Measurements from ENCODE around the gene CMTM2.
"Not testable (repeated sequence)": the region's sequence is repeated elsewhere in the genome, so short reads cannot be mapped to it uniquely, and the experiment has no call there.

CMTM2 gene

DNA sequence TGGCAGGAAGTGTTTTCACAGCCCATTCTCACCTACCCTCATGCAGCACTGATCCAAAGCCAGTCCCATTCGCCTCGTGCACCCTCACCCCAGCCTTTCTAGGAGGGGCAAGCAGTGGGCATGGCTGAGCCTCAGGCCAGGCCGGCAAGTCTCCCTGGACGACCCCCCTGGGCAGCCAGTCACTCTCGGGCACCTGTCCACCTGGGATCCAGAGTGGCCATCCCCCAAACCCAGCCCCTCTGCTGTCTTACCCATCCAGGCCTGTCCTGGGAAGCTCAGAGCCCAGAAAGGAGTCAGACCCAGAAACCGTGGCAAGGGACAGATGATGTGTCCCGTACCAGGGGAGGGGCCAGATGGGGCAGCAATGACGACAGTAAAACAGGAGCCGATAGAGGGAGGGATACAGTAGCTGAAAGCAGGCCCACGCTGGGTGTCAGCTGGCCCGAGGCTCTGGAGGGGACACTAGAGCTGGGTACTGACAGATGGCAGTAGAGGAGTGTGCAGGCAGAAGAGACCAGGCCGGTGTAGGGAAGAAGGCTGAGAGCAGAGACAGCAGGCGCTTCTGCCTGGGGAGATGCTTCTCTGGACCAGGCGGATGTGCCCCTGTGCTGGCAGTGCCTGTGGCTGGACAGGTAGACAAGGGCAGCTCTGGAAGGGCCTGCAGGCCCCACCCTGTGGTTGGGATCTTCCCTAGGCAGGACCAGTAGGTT lies 31.0 kb downstream of the CMTM2 start:
- DNase-seq = no peak

DNA sequence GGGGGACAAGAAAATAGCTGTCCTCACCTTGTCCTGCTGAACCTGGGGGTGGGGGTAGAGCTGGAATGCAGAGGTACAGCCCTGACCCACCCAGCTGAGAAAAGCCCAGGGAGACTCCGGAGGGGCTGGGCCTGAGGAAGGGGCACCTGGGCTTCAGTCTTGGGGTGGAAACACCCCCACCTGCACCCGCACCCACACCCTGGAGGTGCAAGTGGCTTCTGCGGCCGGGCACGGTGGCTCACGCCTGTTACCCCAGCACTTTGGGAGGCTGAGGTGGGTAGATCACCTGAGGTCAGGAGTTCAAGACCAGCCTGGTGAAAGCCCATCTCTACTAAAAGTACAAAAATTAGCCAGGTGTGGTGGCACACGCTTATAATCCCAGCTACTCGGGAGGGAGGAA lies 32.6 kb downstream of the CMTM2 start:
- not testable (repeated sequence) for DNase-seq

DNA sequence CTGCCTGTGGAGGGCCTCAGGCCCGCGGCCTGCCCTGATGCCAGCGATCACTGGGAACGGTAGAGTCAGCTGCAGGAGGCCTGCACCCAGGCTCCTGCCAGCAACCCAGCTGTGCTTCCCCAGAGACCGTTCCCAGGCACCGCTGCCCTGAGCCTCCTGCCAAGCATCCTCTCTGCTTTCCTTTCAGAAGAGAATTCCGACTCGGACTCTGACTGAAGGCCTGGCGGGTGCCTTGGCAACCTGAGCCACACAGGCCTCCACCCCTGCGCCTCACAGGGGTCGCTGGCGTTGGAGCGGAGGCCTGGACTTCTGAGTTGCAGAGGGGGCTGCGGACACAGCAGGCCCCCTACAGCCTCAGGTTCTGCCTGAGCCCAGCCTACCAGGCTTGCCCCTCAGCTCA lies 33.2 kb downstream of the CMTM2 start:
- DNase-seq = no peak

DNA sequence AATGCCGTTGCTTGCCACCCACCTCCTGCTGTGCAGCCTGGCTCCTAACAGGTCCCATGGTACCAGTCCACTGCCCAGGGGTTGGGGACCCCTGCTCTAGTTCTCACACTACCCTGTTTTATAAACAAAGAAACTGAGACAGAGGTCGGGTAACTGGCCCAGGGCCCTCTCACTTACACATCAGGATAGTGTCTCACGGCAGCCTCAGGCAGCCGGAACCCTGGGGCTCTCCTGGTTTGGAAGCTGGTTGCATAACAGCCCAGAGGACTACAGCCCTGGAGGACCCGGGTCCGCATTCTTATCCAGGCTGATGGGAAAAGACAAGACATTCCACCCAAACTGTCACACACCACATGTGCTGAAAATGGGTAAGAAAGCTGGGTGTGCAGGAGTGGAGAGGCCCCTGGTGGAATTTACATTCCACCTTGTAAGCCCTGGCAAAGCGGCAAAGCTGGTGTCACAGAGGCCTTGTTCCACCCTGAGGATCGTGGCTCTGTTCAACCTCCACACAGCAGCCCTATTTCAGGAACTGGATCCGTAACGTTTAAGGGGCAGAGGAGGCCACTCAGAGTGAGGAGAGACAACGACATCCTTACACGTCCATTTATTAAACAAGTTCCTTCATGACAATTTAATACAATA lies 35.0 kb downstream of the CMTM2 start:
- no peak for DNase-seq

DNA sequence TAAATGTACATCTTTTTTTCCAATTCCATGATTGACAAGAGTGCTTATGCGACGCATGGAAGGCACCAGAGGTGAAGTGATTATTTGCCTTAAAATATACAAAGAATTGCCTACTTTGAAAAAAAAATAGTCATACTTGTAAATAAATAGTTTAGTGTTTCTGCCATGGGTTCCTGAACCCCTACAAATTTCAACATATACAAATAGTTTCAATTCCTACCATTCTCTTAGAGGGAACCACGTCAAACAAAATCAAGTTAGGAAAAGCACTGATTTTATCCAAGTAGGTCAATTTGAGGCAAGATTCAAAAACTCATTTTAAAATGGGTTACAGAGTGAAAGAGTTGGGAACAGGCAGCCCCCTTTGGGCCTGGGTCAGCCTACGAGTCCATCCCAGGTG lies 36.9 kb downstream of the CMTM2 start:
- DNase-seq = no peak

DNA sequence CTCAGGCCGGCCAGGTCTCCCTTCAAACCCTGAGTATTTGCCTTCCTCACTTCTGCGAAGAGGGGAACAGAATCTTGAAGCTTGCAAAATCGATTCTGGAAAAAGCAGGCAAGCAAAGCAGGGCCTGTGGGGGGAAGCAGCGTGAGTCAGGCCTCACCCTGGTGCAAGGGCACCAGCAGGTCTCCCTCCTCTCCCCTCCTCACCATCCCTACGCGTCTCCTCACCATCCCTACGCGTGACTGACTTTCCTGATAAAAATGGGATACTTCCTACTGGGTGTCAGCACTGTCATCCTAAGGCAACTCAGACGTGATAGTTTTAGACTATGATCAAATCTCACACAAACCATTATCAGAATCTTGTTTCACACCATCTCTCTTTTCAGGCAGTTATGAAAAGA lies 37.3 kb downstream of the CMTM2 start:
- no peak for DNase-seq

DNA sequence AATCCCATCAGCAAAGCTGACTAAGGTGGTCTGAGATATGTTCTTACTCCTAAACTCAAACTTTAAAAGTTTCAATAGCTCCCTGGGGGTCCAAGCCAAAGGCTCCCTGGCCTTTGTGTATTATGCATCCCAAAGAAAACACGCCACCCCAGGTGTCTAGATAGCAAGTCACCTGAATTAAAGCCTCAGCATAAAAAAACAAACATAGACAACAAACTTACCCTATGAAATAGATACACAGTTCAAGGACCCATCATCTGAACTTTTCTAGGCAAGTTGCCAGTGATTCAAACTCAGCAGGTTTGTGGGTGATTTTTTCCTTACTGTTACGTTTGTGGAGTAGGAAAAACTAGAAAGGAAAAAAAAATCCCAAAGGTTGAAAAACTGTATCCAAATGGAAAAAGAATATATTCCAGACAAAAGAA lies 37.8 kb downstream of the CMTM2 start:
- DNase-seq = no peak

DNA sequence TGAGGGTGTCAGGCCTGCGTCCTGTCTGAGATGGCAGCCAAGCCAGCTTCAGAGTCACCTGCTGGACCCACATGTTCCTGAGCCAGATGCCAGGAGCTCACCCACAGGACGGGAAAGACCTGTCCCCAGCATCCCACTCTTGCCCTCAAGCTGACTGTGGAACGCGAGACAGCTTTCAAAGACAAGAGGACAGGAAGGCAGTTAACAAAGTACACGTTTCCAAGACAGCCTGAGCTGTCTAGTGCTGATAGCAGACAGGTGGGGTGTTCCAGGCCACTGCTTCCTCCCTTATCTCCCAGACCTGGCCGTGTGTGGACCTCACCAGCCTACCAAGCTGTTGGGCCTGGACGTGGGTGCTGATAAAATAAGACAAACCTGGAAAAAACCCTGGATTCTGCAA lies 38.5 kb downstream of the CMTM2 start:
- no peak for DNase-seq

DNA sequence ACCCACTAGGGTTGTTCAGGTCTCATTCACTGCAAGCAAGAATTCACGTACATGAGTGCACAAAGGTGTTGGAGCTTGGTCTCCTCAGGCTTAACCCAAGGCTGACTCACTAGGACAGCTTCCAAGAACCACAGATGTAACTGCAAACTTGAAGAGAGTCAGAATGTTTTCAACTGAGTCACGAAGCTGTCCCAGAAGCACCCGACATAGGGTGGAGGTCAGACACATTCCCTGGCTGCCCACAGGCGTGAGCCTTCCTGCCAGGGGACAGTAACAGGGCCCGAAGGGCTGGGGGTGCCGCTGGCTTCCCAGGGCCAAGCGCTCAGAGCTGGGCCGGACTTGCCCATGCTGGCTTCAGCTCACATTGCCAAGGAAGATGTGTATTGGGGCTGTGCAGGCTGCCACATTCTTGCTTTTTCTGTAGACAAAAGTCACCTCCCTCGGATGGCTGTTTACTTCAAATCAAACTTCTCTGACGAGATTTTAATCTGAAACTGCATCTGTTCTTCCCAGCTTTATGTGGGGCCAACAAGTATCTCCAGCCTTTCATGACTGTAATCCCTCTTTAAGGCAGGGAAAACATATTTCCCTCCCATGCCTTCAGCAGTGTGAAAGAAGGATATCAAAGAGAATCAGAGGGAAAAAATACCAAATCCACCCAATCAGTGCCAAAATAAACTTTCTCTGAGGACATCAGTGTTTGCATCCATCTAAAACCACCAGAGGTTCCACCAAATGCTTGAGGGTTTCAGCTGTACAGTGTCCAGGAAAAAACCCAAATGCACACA lies 39.5 kb downstream of the CMTM2 start:
- no peak for DNase-seq

DNA sequence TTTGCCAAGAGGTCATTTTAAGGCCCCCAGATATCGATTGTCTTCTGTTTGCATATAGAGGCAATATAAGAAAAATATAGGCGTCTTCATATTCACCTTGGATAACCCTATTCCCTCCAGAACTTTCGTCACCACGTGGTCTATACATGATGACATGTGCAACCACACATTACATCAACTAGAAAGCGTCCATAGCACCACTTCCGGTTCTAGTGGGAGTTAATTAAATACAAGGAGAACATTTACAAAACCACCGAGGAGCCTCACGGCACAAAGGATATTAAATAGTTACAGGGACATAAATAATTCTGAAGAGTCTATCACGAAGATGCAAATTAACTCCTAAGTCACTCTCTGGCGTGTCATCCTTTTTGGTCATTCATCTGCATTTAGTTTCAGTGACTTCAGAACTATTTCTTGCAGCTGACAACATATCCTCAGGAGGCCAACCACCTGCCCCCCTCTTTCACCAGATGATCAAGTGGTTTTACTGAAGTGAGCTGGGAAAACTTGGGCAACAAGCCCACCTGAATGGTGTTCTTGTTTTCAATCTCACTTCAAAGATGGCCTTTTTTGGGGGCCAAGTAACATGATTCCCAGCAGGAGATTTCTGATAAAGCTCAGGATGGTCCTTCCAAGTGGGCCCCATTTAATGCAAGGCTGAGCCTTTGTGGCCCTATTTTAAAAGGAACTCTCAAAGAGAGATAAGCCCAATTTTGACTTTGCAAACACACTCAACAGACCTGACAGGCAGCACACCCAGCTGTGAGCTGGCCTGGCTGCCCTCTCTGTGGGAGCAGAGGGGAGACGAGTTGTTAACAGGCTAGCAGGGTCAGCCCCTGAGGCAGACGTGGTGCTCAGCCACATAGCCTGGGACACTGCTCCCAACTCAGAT lies 40.5 kb downstream of the CMTM2 start:
- DNase-seq = no peak

DNA sequence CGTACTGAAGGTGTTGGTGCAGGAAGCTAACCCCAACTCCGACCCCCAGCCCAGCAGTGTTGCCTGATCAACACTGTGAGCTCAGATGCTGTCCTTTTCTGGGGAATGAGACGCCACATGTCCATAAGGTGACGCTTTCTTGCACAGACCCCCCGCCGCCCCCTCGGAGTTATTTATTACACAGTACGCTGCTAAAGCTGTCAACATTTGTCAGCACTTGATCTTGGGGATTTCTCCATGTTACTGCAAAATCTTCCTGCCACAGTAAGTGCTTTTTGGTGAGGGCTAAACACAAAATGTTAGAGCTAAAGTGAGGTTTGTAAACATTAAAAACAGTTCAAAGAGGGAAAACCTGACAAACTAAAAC lies 41.1 kb downstream of the CMTM2 start:
- no peak for DNase-seq

DNA sequence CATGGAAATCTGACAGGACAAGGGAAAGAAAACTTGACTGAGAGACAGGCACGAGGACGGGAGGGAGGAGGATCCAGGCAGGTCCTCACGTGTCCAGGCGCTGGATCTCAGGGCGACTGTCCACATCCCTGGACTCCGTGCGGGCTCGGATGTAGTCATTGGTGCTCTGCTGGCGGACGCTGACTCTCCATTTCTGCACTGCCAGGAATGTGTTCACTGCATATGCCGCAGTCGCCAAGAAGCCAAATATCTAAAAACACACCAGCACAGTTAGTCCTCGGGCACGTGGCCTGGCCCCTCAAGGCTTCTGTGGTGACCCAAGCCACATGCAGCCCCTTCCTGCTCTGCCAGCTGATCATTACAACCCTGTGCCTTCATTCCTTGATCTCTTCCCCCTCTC lies 42.7 kb downstream of the CMTM2 start:
- no peak for DNase-seq

DNA sequence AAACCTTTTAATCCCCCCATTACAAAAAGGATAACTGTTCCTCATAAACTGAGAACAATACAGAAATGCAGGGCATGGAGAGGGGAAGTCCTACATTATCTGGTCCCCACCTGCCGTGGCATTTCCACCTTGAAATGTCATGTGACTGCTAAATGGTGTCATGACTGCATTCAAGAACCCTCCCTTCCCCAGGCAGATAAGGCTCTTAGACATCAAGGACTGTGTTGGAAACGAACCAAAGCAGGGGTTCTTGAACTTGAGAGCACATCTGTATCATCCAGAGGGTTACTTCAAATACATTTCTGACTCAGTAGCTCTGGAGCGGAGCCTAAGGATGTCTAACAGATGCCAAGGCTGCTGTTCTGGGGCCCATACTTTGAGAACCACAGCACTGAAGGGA lies 43.6 kb downstream of the CMTM2 start:
- no peak for DNase-seq

DNA sequence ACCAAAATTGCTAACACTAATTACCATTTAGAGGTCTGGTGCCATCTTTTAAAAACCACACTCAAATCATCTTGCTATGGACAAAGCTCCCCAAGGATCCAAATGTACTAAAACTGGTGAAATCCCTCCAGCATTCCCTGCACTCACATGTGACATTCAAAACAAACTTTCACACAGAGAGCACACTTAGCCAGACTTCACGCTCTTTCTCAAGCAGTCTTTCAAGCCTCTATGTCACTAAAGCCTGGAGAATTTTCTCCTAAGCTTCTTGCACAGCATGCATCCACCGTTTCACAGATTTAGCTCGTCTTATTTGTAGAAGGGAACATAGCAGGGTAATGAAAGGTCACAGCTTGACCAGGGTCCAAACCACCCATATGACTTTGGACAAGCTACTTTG lies 44.5 kb downstream of the CMTM2 start:
- no peak for DNase-seq

DNA sequence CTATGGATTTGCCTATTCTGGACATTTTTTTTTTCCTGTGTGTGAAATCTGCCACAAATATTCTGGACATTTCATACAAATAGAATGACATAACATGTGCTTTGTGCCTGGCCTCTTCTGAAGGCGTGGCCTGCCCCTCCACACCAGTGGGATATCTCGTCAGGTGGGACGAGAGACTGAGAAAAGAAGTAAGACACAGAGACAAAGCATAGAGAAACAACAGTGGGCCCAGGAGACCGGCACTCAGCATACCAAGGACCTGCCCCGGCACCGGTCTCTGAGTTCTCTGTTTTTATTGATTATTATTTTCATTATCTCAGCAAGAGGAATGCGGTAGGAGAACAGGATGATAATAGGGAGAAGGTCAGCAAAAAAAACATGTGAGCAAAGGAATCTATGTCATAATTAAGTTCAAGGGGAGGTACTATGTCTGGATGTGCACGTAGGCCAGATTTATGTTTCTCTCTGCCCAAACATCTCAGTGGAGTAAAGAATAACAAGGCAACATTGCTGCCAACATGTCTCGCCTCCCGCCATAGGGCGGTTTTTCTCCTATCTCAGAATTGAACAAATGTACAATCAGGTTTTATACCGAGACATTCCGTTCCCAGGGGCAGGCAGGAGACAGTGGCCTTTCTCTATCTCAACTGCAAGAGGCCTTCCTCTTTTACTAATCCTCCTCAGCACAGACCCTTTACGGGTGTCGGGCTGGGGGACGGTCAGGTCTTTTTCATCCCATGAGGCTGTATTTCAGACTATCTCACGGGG lies 48.5 kb downstream of the CMTM2 start:
- not testable (repeated sequence) for DNase-seq

DNA sequence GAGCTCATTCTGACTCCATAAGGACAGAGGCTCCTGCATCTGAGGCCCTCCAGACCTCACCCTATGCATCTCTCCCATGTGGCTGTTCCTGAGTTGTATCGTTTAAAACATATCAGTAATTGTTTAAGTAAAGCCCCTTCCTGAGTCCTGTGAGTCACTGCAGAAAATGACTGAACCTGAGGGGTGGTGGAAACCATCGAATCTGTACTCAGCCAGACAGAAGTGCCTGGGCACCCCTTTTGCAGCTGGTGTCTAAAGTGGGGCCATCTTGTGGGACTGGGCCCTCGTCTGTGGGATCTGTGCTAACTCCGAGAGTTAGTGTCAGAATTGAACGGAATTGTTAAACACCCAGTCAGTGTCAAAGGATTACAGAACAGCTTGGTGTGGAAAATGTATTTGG lies 50.6 kb downstream of the CMTM2 start:
- DNase-seq = no peak

DNA sequence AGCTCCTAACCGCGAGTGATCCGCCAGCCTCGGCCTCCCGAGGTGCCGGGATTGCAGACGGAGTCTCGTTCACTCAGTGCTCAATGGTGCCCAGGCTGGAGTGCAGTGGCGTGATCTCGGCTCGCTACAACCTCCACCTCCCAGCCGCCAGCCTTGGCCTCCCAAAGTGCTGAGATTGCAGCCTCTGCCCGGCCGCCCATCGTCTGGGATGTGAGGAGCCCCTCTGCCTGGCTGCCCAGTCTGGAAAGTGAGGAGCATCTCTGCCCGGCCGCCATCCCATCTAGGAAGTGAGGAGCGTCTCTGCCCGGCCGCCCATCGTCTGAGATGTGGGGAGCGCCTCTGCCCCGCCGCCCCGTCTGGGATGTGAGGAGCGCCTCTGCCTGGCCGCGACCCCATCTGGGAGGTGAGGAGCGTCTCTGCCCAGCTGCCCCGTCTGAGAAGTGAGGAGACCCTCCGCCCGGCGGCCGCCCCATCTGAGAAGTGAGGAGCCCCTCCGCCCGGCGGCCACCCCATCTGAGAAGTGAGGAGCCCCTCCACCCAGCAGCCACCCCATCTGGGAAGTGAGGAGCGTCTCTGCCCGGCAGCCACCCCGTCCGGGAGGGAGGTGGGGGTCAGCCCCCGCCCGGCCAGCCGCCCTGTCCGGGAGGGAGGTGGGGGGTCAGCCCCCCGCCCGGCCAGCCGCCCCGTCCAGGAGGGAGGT lies 51.4 kb downstream of the CMTM2 start:
- not testable (repeated sequence) for DNase-seq

DNA sequence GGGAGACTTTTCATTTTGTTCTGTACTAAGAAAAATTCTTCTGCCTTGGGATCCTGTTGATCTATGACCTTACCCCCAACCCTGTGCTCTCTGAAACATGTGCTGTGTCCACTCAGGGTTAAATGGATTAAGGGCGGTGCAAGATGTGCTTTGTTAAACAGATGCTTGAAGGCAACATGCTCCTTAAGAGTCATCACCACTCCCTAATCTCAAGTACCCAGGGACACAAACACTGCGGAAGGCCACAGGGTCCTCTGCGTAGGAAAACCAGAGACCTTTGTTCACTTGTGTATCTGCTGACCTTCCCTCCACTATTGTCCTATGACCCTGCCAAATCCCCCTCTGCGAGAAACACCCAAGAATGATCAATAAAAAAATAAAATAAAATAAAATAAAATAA lies 52.3 kb downstream of the CMTM2 start:
- DNase-seq = not testable (repeated sequence)

DNA sequence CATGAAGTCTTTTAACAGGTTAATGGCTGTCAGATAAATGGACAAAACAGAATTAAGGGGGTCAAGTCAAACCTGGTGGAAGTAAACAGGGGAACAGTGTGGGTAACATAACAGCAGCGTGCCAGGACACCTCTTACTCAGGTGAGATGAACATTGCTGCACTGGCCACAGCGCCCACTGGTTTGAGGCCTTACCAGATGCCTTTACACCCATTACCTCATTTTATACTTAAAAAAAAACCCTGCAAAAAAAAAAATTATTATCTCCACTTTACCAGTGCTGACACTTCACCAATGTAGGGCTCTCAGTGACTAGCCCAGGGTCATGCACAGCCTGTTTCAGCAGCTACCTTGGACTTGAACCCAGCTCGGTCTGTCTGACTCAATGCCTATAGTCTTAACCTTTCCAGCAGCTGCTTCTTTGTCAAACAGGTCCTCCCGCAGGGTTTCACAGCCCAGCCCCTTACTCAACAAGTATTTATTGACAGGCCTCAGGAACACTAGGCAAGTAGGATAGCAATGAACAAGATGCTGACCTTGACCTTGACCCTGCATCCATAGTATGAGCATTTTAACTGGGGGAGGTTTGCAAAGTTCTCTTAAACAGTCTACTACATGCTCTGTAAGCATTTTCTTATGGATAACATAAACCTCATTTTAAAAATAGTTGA lies 55.4 kb downstream of the CMTM2 start:
- no peak for DNase-seq

DNA sequence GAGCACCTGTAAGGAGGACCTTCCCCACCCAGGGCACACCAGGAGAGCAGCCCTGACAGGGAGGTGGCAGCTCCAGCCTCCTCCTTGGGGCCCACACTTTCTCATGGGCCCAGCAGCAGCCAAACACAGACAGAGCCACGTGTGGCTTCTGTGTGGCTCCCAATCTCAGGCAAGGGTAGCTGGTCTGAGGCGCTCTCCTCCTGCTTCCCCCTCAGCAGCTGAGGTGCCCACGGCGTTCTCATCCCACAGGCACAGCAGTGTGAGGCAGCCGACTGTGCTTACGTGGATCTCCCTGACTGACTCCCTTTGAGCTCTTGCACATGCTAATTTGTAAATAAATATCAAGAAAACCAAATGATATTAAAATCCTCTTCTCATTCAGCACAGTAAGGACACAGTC lies 56.1 kb downstream of the CMTM2 start:
- DNase-seq = no peak

DNA sequence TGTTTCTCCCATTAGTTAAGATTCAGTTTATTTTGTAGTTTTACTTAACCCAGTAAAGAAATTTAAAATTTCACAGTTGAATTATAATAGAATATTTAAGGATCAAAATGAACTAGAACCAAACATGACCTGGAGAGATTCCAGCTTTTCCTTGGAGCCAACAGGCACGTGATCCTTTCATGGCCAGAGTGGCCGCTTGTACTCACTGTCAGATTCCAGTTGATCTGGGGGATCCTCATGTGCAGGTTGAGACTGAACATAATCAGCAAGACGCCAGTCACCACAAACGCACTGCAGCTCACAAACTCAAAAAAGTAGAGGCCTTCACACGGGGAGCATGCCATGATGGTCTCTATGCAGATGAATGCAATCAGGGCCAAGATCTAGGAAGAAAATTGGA lies 56.9 kb downstream of the CMTM2 start:
- no peak for DNase-seq
